Stimulated activated CD4-positive, alpha-beta T cell treated with anti-CD3 and anti-CD28 coated beads, Interleukin-15, amount 100 ng/mL, for 24 hours (primary cell): ENCODE measurements around the gene ZC2HC1B.

Experiments
- DNase-seq: peaks from one replicate; pipeline ENCODE4 v3.0.0-alpha.2; 2020

The ZC2HC1B gene

GRCh38 chr6:143965503-143966171 is 101.4 kb downstream of the ZC2HC1B start:
- DNase-seq = no peak

- DNase-seq = no peak
Measured at GRCh38 chr6:143966312-143966711, 102.0 kb downstream of the ZC2HC1B start.

GRCh38 chr6:143967706-143968376 is 103.6 kb downstream of the ZC2HC1B start:
- DNase-seq = no peak

GRCh38 chr6:143969077-143969476 is 104.8 kb downstream of the ZC2HC1B start:
- DNase-seq = no peak

- DNase-seq = no peak
Measured at GRCh38 chr6:143970456-143971218, 106.4 kb downstream of the ZC2HC1B start.

GRCh38 chr6:143971482-143972205 is 107.4 kb downstream of the ZC2HC1B start:
- DNase-seq = no peak

- DNase-seq = no peak
Measured at GRCh38 chr6:143973097-143973966, 109.1 kb downstream of the ZC2HC1B start.

GRCh38 chr6:143974089-143974488 is 109.8 kb downstream of the ZC2HC1B start:
- DNase-seq = no peak

- DNase-seq = no peak
Measured at GRCh38 chr6:143976806-143977349, 112.6 kb downstream of the ZC2HC1B start.

- no peak for DNase-seq
Measured at GRCh38 chr6:143980921-143981320, 116.6 kb downstream of the ZC2HC1B start.

GRCh38 chr6:143982968-143983367 is 118.7 kb downstream of the ZC2HC1B start:
- DNase-seq = no peak

GRCh38 chr6:143984666-143985065 is 120.4 kb downstream of the ZC2HC1B start:
- DNase-seq = no peak

- no peak for DNase-seq
Measured at GRCh38 chr6:143986463-143987065, 122.3 kb downstream of the ZC2HC1B start.
